ENCODE measurements around the gene FMN1.

Gene FMN1

GRCh38 chr15:33194704-33195670 lies at the start of gene FMN1:
Gene FMN1, minus strand, starts transcription at chr15:33194714. Its CDS starts 39,800 bp downstream, at chr15:33154914.
- DNase-seq: peak; percentile 94

- no peak for DNase-seq
These were observed 49.4 kb upstream of the FMN1 start for GRCh38 chr15:33243869-33244268.

- DNase-seq: no peak
These were observed 48.9 kb upstream of the FMN1 start for GRCh38 chr15:33243393-33243792.

GRCh38 chr15:33242669-33243191 lies 48.2 kb upstream of the FMN1 start:
- DNase-seq: no peak

GRCh38 chr15:33242165-33242564 lies 47.7 kb upstream of the FMN1 start:
- DNase-seq: no peak

- DNase-seq: no peak
These were observed 42.5 kb upstream of the FMN1 start for GRCh38 chr15:33236841-33237509.

GRCh38 chr15:33234020-33234461 lies 39.5 kb upstream of the FMN1 start:
- no peak for DNase-seq

- no peak for DNase-seq
These were observed 32.2 kb upstream of the FMN1 start for GRCh38 chr15:33226559-33227181.

GRCh38 chr15:33218071-33218491 lies 23.6 kb upstream of the FMN1 start:
- no peak for DNase-seq

GRCh38 chr15:33215941-33216872 lies 21.7 kb upstream of the FMN1 start:
- no peak for DNase-seq

- no peak for DNase-seq
These were observed 16.8 kb upstream of the FMN1 start for GRCh38 chr15:33211176-33211808.

GRCh38 chr15:33209575-33210481 lies 15.3 kb upstream of the FMN1 start:
- DNase-seq: no peak

GRCh38 chr15:33207646-33208045 lies 13.1 kb upstream of the FMN1 start:
- DNase-seq: no peak

- no peak for DNase-seq
These were observed 11.9 kb upstream of the FMN1 start for GRCh38 chr15:33206366-33206765.

- no peak for DNase-seq
These were observed 10.4 kb upstream of the FMN1 start for GRCh38 chr15:33204926-33205325.

GRCh38 chr15:33204087-33204486 lies 9.6 kb upstream of the FMN1 start:
- DNase-seq: no peak

GRCh38 chr15:33201491-33202231 lies 7.1 kb upstream of the FMN1 start:
- peak; percentile 26 for DNase-seq

GRCh38 chr15:33200903-33201302 lies 6.4 kb upstream of the FMN1 start:
- DNase-seq: no peak

GRCh38 chr15:33200444-33200843 lies 5.9 kb upstream of the FMN1 start:
- DNase-seq: no peak

- DNase-seq: no peak
These were observed 4.0 kb upstream of the FMN1 start for GRCh38 chr15:33198541-33198940.

Data from right hindlimb (tissue), 1 donor.